Hippocampal formation (tissue), 2 donors: ENCODE results near the gene CRYGS.
"Not testable (repeated sequence)": the region's sequence is repeated elsewhere in the genome, so short reads cannot be mapped to it uniquely, and the experiment has no call there.

ENCODE experiments used
- DNase-seq, 2 donors: peaks; one replicate each; lab custom pipeline; 2025; lab: John Stamatoyannopoulos, UW

Gene CRYGS

GRCh38 chr3:186552408-186553031 lies 8.3 kb upstream of the CRYGS start:
- DNase-seq = no peak

GRCh38 chr3:186551387-186551786 lies 7.2 kb upstream of the CRYGS start:
- no peak for DNase-seq

- no peak for DNase-seq
These were observed 5.3 kb upstream of the CRYGS start for GRCh38 chr3:186549497-186549896.

GRCh38 chr3:186540835-186541226 lies 3.3 kb downstream of the CRYGS start:
- DNase-seq = no peak

- peak; percentile 58 to 61 for DNase-seq
These were observed 3.9 kb downstream of the CRYGS start for GRCh38 chr3:186540221-186540834.

- DNase-seq = no peak
These were observed 5.4 kb downstream of the CRYGS start for GRCh38 chr3:186538779-186539178.

GRCh38 chr3:186536883-186537844 lies 7.0 kb downstream of the CRYGS start:
- DNase-seq = no peak

GRCh38 chr3:186534113-186534669 lies 10.0 kb downstream of the CRYGS start:
- DNase-seq = no peak

GRCh38 chr3:186532598-186533072 lies 11.5 kb downstream of the CRYGS start:
- DNase-seq = no peak

GRCh38 chr3:186531694-186532093 lies 12.5 kb downstream of the CRYGS start:
- not testable (repeated sequence) for DNase-seq

GRCh38 chr3:186530415-186530814 lies 13.8 kb downstream of the CRYGS start:
- no peak for DNase-seq

GRCh38 chr3:186529201-186529999 lies 14.8 kb downstream of the CRYGS start:
- no peak for DNase-seq

GRCh38 chr3:186526256-186526606 lies 17.9 kb downstream of the CRYGS start:
- no peak for DNase-seq

- DNase-seq = no peak
These were observed 18.6 kb downstream of the CRYGS start for GRCh38 chr3:186525369-186526255.

- DNase-seq = no peak
These were observed 19.6 kb downstream of the CRYGS start for GRCh38 chr3:186524616-186525015.

- DNase-seq = no peak
These were observed 20.7 kb downstream of the CRYGS start for GRCh38 chr3:186523434-186523833.

GRCh38 chr3:186523022-186523421 lies 21.2 kb downstream of the CRYGS start:
- no peak for DNase-seq

GRCh38 chr3:186520957-186521842 lies 23.0 kb downstream of the CRYGS start:
- no peak for DNase-seq

GRCh38 chr3:186520431-186520830 lies 23.7 kb downstream of the CRYGS start:
- DNase-seq = no peak
